ENCODE results near the gene MACROD2. TPM values are rescaled to one million over a fixed set of nuclear protein-coding genes. Genes with fewer than 3 reads are reported as not detected.

The MACROD2 gene
- total RNA-seq, 3 donors from 2014 or later: 3.2 to 7.6 (median 6.4) TPM

DNA sequence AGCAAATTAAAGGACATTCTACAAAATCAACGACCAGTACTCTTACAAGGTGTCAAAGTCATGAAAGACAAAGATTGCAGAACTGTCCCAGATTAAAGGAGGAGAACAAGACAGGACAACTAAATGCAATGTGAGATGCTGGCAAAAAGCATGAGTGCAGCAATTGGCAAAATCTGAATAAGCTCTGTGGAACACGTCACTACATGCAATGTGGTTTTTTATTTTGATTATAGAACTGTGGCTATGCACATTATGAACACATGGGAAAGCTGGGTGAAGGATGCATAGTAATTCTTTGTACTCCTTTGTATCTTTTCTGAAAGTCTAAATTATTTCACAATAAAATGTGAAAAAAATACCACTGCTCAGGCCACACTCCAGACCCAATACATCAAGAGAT is 2068.6 kb downstream of the MACROD2 start:
- Histone ChIP-seq H3K4me3 (no peak overlapping the region), H3K9me3 (no peaks in the 10 kb centered on the region), H3K36me3 (ENCODE audit: low read depth) (no peaks in the 10 kb centered on the region), H3K4me1 (ENCODE audit: low read depth) (no peaks in the 10 kb centered on the region)
- ATAC-seq: no peak
- intact Hi-C loops (cut with DNase I, micrococcal nuclease): no loop called here
- no peak for DNase-seq
- no peak for TF ChIP-seq CTCF (IDR thresholded peaks at IDR 0.05)

DNA sequence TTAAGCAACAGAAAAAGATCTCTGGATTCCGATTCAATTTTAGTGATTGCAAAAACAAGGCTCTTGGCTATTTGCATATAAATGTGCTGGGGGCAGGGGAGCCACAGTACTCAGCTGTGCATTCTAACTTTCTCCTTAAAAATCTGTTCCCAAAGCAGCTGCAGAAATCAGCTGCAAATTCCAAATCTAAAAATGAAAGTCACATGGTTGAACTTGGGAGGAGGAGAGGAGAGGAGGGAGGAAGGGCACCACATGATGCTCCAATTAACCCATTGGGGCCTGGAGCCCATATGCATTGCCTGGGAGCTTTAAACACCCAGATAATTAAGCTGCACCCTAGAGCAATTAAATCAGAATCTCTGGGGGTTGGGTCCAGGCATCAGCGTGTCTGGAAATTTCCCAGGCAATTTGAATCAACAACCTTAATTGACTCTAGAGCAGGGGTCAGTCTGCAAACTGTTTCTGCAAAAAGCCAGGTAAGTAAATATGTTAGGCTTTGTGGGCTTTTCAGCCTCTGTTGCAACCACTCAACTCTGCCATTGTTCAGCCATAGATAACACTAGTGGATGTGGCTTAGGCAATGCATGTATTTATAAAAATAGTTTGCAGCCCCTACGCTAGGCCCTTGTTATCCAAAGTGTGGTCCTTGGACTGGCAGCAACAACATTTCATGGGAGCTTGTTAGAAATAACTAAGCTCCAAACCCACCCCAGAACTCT is 2069.8 kb downstream of the MACROD2 start:
- H3K36me3 ChIP-seq (ENCODE audit: low read depth): no peaks in the 10 kb centered on the region
- no peaks in the 10 kb centered on the region for H3K9me3 ChIP-seq
- no peak for TF ChIP-seq CTCF (IDR thresholded peaks at IDR 0.05)
- H3K4me1 ChIP-seq (ENCODE audit: low read depth): no peaks in the 10 kb centered on the region
- no peak for ATAC-seq
- no peak overlapping the region for H3K4me3 ChIP-seq
- DNase-seq: no peak
- intact Hi-C loops (cut with DNase I, micrococcal nuclease): no loop called here

GRCh38 chr20:16066571-16066970 is 2071.3 kb downstream of the MACROD2 start:
- no peaks in the 10 kb centered on the region for H3K9me3 ChIP-seq
- H3K4me3 ChIP-seq: no peak overlapping the region
- ATAC-seq (no peak), DNase-seq (no peak)
- TF ChIP-seq CTCF (IDR thresholded peaks at IDR 0.05): no peak
- no peaks in the 10 kb centered on the region for H3K36me3 ChIP-seq (ENCODE audit: low read depth)
- intact Hi-C loops (cut with DNase I, micrococcal nuclease): no loop called here
- H3K4me1 ChIP-seq (ENCODE audit: low read depth): no peaks in the 10 kb centered on the region

DNA sequence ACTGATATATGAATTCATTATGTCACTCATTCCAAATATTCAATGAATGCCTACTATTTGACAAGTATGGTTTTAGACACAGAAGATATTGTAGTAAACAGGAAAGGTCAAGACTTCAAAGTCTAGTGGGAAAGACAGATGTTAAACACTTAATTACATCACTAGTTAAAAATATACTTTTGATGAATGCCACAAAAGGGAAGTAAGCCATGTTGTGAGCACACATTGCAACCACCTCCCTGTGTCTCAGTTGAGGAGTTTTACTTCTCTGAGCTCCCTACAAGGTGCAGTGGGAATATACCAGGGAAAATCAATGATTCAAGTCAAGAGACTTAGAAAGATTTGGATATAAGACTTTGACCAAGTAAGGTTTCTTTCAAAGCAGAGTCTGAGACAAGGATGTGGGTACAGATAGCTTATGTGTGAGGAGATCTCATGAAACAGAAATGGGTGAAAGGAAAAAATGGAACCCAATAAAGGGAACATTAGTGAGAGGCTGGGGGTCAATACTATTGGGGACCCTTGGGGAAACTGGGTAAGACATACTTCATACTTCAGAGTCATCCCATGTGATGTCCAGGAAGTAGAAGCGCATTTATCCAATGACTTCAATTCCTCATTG is 2074.2 kb downstream of the MACROD2 start:
- no peak for TF ChIP-seq CTCF (IDR thresholded peaks at IDR 0.05)
- DNase-seq: no peak
- Histone ChIP-seq H3K4me3 (no peak overlapping the region), H3K36me3 (ENCODE audit: low read depth) (no peaks in the 10 kb centered on the region), H3K9me3 (no peaks in the 10 kb centered on the region), H3K4me1 (ENCODE audit: low read depth) (no peaks in the 10 kb centered on the region)
- no peak for ATAC-seq
- intact Hi-C loops (cut with DNase I, micrococcal nuclease): no loop called here

- intact Hi-C loops (cut with DNase I, micrococcal nuclease): no loop called here
Observed at GRCh38 chr20:16072220-16072619, 2076.9 kb downstream of the MACROD2 start.

More at GRCh38 chr20:16072220-16072619, 2076.9 kb downstream of the MACROD2 start:
- DNase-seq (no peak), ATAC-seq (no peak)
- no peak for TF ChIP-seq CTCF (IDR thresholded peaks at IDR 0.05)
- Histone ChIP-seq H3K4me1 (ENCODE audit: low read depth) (no peaks in the 10 kb centered on the region), H3K9me3 (no peaks in the 10 kb centered on the region), H3K36me3 (ENCODE audit: low read depth) (no peaks in the 10 kb centered on the region), H3K4me3 (no peak overlapping the region)
